Cardiac fibroblast (primary cell): ENCODE data around the gene KLHL7.

ENCODE experiments used
- DNase-seq, 2 donors: peaks; one replicate each; pipeline versions ENCODE4 v3.0.0 to v3.0.0-alpha.2; 2010; ENCODE audit warnings: low read depth in 2 of 2
- H3K4me3 ChIP-seq, 2 donors: replicated peaks in 1 of 2; 1 replicate in 1 of 2; 2 replicates in 1 of 2; pipeline ENCODE4 v1.5.1; 2011; ENCODE audit warnings: low read depth in 2 of 2, low read length in 2 of 2, mild to moderate bottlenecking in 2 of 2, moderate library complexity in 1 of 2
- CTCF ChIP-seq: IDR thresholded peaks from one replicate; pipeline ENCODE4 v1.5.1; 2011; ENCODE audit warnings: low read depth, mild to moderate bottlenecking, low read length, inconsistent platforms

Gene KLHL7

GRCh38 chr7:23165316-23165715, 59.7 kb downstream of the KLHL7 start:
- no peak for DNase-seq
- TF ChIP-seq CTCF, result no peak

GRCh38 chr7:23167691-23168090, 62.1 kb downstream of the KLHL7 start:
- TF ChIP-seq CTCF, result no peak
- no peak overlapping the region for H3K4me3 ChIP-seq
- DNase-seq, result no peak

More at GRCh38 chr7:23165316-23165715, 59.7 kb downstream of the KLHL7 start:
- H3K4me3 ChIP-seq, result no peak overlapping the region

DNA sequence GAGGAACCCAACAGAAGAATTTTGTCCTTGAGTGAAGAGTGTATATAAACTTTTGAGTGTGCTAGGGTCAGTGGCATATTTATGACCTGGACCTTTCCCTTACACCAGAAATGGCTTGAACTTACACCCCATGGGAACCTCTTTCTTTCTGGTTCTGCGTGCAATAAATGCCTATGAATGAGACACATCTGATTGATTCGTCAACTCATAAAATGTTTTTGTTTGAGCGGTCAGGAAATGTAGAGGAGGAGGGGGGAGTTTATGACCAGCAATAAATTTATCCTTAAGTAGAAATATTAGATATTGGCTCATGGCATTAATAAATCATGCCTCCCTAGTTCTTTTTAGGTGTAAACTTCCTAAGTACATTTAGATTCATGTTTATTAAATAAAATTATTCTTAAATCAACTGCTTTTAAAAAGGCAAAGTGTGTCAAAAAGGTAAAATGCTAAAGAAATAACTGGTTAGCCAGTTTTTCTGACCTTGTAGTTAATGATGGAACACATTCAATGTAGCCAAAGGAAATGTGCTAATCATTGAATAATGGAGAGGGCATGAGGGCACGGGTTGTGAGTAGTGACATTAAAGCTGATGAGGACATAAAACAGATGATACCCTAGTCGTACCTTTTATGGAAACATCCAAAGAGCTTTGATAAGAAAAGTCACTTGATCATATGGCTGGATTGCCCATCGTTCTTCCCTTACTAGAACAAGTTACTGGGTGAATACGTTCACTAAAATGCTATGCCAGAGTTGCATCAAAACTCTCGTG, 62.7 kb downstream of the KLHL7 start:
- no peak for DNase-seq
- no peak overlapping the region for H3K4me3 ChIP-seq
- TF ChIP-seq CTCF, result no peak

DNA sequence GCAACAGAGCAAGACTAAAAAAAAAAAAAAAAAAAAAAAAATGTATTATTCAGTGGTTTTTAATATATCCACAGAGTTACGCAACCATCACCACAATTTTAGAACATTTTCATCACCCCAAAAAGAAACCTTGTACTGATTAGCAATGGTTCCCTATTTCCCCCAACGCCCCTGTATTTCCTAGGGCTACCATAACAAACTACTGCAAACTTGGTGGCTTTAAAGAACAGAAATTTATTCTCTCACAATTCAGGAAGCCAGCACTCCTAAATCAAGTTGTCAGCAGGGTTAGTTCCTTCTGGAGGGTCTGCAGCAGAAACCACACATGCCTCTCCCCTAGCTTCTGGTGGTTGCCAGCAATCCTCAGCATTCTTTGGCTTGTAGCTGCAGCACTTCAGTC, 70.4 kb downstream of the KLHL7 start:
- no peak overlapping the region for H3K4me3 ChIP-seq
- DNase-seq, result no peak
- TF ChIP-seq CTCF, result no peak

DNA sequence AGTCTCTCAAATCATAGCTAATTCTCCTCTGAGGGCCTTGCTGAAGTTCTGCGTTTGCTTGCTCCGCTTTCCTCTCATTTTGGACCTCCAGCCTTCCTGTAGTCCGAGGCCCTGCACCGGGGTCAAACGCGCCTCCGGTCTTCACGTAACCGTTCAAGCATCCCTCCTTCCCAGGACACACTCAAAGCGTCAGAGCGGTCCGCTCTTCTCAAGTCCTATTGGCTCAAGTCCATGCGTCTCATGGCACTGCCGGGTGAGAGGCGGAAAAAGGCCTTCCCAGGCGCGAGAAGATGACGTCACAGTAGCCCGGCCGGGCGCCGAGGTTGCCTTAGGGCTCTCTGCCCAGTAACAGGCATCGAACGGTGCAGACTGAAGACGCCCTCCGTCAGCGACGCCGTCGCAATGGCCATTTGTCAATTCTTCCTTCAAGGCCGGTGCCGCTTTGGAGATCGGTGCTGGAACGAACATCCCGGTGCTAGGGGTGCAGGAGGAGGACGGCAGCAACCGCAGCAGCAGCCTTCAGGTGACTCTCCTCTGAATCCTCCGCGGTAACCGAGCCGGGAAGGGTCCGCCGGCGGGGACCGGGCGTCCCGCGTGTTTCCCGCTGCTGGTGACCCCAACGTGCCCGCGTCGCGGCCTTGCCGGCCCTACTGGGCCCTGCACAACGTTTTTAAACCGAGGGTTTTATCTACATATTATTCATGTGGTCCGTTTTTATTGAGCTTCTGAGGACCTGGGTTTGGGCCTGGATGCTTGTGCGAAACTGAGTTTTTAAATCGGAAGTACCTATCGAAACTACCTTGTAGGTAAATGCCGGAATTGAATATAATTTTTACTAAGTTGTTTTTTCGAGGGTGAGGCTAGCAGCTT, 76.3 kb downstream of the KLHL7 start, which contains the start of gene NUP42:
TSS of gene NUP42 (plus strand) at position 365 of the 870 bp plus-strand sequence. CDS start at position 403, 38 bp downstream.
- no peak for TF ChIP-seq CTCF
- H3K4me3 ChIP-seq, result peak within 1 kb of the TSS; percentile 85 to 86
- peak; percentile 99 for DNase-seq

DNA sequence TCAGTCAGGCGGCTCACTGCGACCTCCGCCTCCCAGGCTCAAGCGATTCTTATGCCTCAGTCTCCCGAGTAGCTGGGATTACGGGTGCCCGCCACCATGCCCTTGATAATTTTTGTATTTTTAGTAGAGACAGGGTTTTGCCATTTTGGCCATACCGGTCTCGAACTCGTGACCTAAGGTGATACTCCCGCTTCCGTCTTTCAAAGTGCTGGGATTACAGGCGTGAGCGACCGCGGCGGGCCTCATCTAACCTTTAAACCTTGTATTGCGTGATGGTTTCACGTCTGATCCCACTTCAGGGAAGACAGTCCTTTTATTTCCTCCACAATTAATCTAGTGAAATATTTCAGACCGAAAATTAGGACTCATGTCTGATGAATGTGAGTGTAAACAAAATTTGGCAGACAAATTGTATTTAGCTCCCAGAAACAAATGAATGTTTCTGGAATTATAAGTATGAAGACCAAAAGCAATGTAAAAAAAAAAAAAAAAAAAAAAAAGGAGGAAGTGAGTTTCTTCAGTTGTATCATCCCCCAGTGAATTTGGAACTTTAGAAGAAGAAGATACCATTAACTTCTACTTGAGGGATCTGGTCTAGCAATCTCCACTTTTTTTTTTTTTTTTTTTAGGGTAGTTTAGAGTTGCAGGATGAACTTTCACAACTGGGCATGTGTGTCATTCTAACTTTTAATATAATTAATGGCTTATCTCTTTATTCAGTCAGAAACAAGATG, 77.9 kb downstream of the KLHL7 start:
- H3K4me3 ChIP-seq, result peak overlapping the region in 1 of 2 donors; percentile 86
- no peak for DNase-seq

More for the DNA sequence above, 77.9 kb downstream of the KLHL7 start:
- no peak for TF ChIP-seq CTCF
